ENCODE data around the gene ELFN1.

DNA sequence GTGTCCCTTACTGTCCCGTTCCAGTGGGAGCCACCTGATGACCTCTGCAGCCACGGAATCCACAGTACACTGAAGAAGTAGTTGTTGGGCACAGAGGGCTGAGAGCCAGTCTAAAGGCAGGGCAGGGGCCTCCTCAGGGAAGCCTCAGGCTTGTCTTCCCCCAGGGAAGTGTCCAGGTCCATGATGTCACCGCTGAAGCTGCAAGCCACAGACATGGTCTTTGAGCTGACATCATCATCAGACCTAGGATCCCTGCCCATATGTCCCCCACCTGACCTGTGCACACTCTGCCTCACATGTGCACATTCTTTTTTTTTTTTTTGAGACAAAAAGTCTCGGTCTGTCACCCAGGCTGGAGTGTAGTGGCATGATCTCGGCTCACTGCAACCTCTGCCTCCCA lies 38.4 kb upstream of the ELFN1 start:
- TF ChIP-seq, protein P1, sequence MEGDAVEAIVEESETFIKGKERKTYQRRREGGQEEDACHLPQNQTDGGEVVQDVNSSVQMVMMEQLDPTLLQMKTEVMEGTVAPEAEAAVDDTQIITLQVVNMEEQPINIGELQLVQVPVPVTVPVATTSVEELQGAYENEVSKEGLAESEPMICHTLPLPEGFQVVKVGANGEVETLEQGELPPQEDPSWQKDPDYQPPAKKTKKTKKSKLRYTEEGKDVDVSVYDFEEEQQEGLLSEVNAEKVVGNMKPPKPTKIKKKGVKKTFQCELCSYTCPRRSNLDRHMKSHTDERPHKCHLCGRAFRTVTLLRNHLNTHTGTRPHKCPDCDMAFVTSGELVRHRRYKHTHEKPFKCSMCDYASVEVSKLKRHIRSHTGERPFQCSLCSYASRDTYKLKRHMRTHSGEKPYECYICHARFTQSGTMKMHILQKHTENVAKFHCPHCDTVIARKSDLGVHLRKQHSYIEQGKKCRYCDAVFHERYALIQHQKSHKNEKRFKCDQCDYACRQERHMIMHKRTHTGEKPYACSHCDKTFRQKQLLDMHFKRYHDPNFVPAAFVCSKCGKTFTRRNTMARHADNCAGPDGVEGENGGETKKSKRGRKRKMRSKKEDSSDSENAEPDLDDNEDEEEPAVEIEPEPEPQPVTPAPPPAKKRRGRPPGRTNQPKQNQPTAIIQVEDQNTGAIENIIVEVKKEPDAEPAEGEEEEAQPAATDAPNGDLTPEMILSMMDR (IDR thresholded peaks at IDR 0.05), result no peak
- no peak for TF ChIP-seq POLR2AphosphoS5 (IDR thresholded peaks at IDR 0.05; ENCODE audit: insufficient read depth in 1 of 2, low read depth in 1 of 2)
